Islet of Langerhans (tissue), 1 donor: ENCODE data around the gene LSM4.

Source experiments
- FAIRE-seq: peaks from one replicate; lab custom pipeline; 2011; peaks lifted over from hg19 to GRCh38; lab: Jason Lieb, UNC

The LSM4 gene

GRCh38 chr19:18274219-18274780 is 48.6 kb downstream of the LSM4 start, which contains the start of gene IQCN:
TSS of gene IQCN (minus strand) at chr19:18274452. CDS start at chr19:18269478, 4,974 bp downstream.
- no peak for FAIRE-seq

GRCh38 chr19:18273561-18274218 is 49.2 kb downstream of the LSM4 start:
- FAIRE-seq: no peak

- no peak for FAIRE-seq
These were observed 51.4 kb downstream of the LSM4 start for GRCh38 chr19:18271433-18271841.

GRCh38 chr19:18270326-18270725 is 52.5 kb downstream of the LSM4 start:
- FAIRE-seq: no peak

GRCh38 chr19:18269070-18269723 is 53.7 kb downstream of the LSM4 start:
- FAIRE-seq: no peak

GRCh38 chr19:18266771-18267686 is 55.8 kb downstream of the LSM4 start:
- no peak for FAIRE-seq

GRCh38 chr19:18265582-18265981 is 57.3 kb downstream of the LSM4 start:
- no peak for FAIRE-seq

- no peak for FAIRE-seq
These were observed 57.8 kb downstream of the LSM4 start for GRCh38 chr19:18264971-18265540.

- FAIRE-seq: no peak
These were observed 58.6 kb downstream of the LSM4 start for GRCh38 chr19:18264137-18264854.

GRCh38 chr19:18263324-18264136 is 59.3 kb downstream of the LSM4 start:
- no peak for FAIRE-seq

- FAIRE-seq: no peak
These were observed 60.0 kb downstream of the LSM4 start for GRCh38 chr19:18262917-18263316.

- FAIRE-seq: no peak
These were observed 60.7 kb downstream of the LSM4 start for GRCh38 chr19:18262144-18262543.

- no peak for FAIRE-seq
These were observed 61.4 kb downstream of the LSM4 start for GRCh38 chr19:18261474-18261873.

- FAIRE-seq: no peak
These were observed 63.0 kb downstream of the LSM4 start for GRCh38 chr19:18259893-18260292.

- FAIRE-seq: no peak
These were observed 65.1 kb downstream of the LSM4 start for GRCh38 chr19:18257503-18258470.
